Effector memory CD8-positive, alpha-beta T cell (primary cell): ENCODE measurements around the gene TXNDC11.

ENCODE experiments used
- ATAC-seq: fragments of 150-1000 bp; cut with Tn5 transposase; replicated peaks from 2 replicates; pipeline ENCODE4 v1.10.0; 2021; ENCODE audit warnings: mild to moderate bottlenecking, moderate library complexity
- DNase-seq, 3 experiments: peaks; one replicate each; pipeline ENCODE4 v3.0.0; 2021
- H3K27ac Mint-ChIP-seq, 2 donors: one replicate each; pipeline ENCODE4 v1.8.0; 2022; ENCODE audit warnings: mild to moderate bottlenecking in 2 of 2, mixed read lengths in 2 of 2, moderate library complexity in 2 of 2
- H3K27me3 Mint-ChIP-seq, 2 donors: one replicate each; pipeline ENCODE4 v1.8.0; 2022; ENCODE audit warnings: mixed read lengths in 2 of 2
- H3K36me3 Mint-ChIP-seq: one replicate; pipeline ENCODE4 v1.8.0; 2022; ENCODE audit warnings: mild to moderate bottlenecking, moderate library complexity, mixed read lengths; ENCODE audit not compliant: insufficient read depth
- H3K4me1 Mint-ChIP-seq, 2 donors: one replicate each; pipeline ENCODE4 v1.8.0; 2022; ENCODE audit warnings: low read depth in 2 of 2, mixed read lengths in 2 of 2
- H3K4me3 Mint-ChIP-seq, 2 donors: one replicate each; pipeline ENCODE4 v1.8.0; 2022; ENCODE audit warnings: mild to moderate bottlenecking in 2 of 2, mixed read lengths in 2 of 2, moderate library complexity in 2 of 2
- H3K9me3 Mint-ChIP-seq, 2 donors: one replicate each; pipeline ENCODE4 v1.8.0; 2022; ENCODE audit warnings: mixed read lengths in 2 of 2

TXNDC11 gene

GRCh38 chr16:11688520-11688886, 54.2 kb downstream of the TXNDC11 start:
- Mint-ChIP-seq H3K27me3 (no peaks in the 10 kb centered on the region), H3K9me3 (no peaks in the 10 kb centered on the region), H3K27ac (peak overlapping the region in 1 of 2 donors; percentile 46), H3K36me3 (peaks cover 89% of the 10 kb centered on the region), H3K4me1 (peaks cover 5 to 7% of the 10 kb centered on the region in 2 donors), H3K4me3 (no peak overlapping the region)
- no peak for DNase-seq
- no peak for ATAC-seq

GRCh38 chr16:11687601-11688519, 54.8 kb downstream of the TXNDC11 start:
- H3K4me3 Mint-ChIP-seq, result no peak overlapping the region
- H3K27me3 Mint-ChIP-seq, result no peaks in the 10 kb centered on the region
- H3K36me3 Mint-ChIP-seq, result peaks cover 93% of the 10 kb centered on the region
- H3K9me3 Mint-ChIP-seq, result no peaks in the 10 kb centered on the region
- ATAC-seq (no peak), DNase-seq (no peak)
- peaks cover 5 to 7% of the 10 kb centered on the region in 2 donors for H3K4me1 Mint-ChIP-seq
- H3K27ac Mint-ChIP-seq, result peak overlapping the region; percentile 4 to 46

GRCh38 chr16:11686713-11687380, 55.8 kb downstream of the TXNDC11 start:
- Mint-ChIP-seq H3K4me1 (peaks cover 4 to 15% of the 10 kb centered on the region in 2 donors), H3K27me3 (no peaks in the 10 kb centered on the region), H3K27ac (peak overlapping the region in 1 of 2 donors; percentile 4), H3K36me3 (peaks cover 91% of the 10 kb centered on the region), H3K4me3 (no peak overlapping the region), H3K9me3 (no peaks in the 10 kb centered on the region)
- DNase-seq (no peak), ATAC-seq (no peak)

GRCh38 chr16:11685844-11686618, 56.6 kb downstream of the TXNDC11 start:
- no peak for ATAC-seq
- peak overlapping the region in 1 of 2 donors; percentile 19 for H3K27ac Mint-ChIP-seq
- H3K4me3 Mint-ChIP-seq, result no peak overlapping the region
- no peaks in the 10 kb centered on the region for H3K27me3 Mint-ChIP-seq
- H3K4me1 Mint-ChIP-seq, result peaks cover 11 to 23% of the 10 kb centered on the region in 2 donors
- no peak for DNase-seq
- peaks cover 89% of the 10 kb centered on the region for H3K36me3 Mint-ChIP-seq
- H3K9me3 Mint-ChIP-seq, result no peaks in the 10 kb centered on the region

GRCh38 chr16:11684231-11685025, 58.2 kb downstream of the TXNDC11 start:
- DNase-seq (no peak), ATAC-seq (no peak)
- H3K27me3 Mint-ChIP-seq, result no peaks in the 10 kb centered on the region
- no peaks in the 10 kb centered on the region for H3K9me3 Mint-ChIP-seq
- no peak overlapping the region for H3K27ac Mint-ChIP-seq
- H3K4me1 Mint-ChIP-seq, result peaks cover 11 to 20% of the 10 kb centered on the region in 2 donors
- peaks cover 93% of the 10 kb centered on the region for H3K36me3 Mint-ChIP-seq
- H3K4me3 Mint-ChIP-seq, result no peak overlapping the region

GRCh38 chr16:11683145-11683544, 59.5 kb downstream of the TXNDC11 start:
- Mint-ChIP-seq H3K4me3 (no peak overlapping the region), H3K27me3 (no peaks in the 10 kb centered on the region), H3K4me1 (peaks cover 11 to 17% of the 10 kb centered on the region in 2 donors), H3K36me3 (peaks cover 94% of the 10 kb centered on the region), H3K27ac (peak overlapping the region in 1 of 2 donors; percentile 17), H3K9me3 (no peaks in the 10 kb centered on the region)
- no peak for DNase-seq
- no peak for ATAC-seq

GRCh38 chr16:11682655-11683096, 60.0 kb downstream of the TXNDC11 start:
- DNase-seq, result no peak
- Mint-ChIP-seq H3K4me3 (no peak overlapping the region), H3K27me3 (no peaks in the 10 kb centered on the region), H3K27ac (peak overlapping the region in 1 of 2 donors; percentile 82), H3K9me3 (no peaks in the 10 kb centered on the region), H3K4me1 (peaks cover 11 to 17% of the 10 kb centered on the region in 2 donors), H3K36me3 (peaks cover 94% of the 10 kb centered on the region)
- ATAC-seq, result no peak

GRCh38 chr16:11681976-11682654, 60.5 kb downstream of the TXNDC11 start:
- Mint-ChIP-seq H3K4me3 (peak overlapping the region; percentile 6 to 35), H3K4me1 (peaks cover 9 to 17% of the 10 kb centered on the region in 2 donors), H3K36me3 (peaks cover 92% of the 10 kb centered on the region), H3K27ac (peak overlapping the region; percentile 75 to 82), H3K27me3 (no peaks in the 10 kb centered on the region), H3K9me3 (no peaks in the 10 kb centered on the region)
- ATAC-seq, result peak; percentile 32
- no peak for DNase-seq

GRCh38 chr16:11681556-11681955, 61.1 kb downstream of the TXNDC11 start:
- DNase-seq (no peak), ATAC-seq (peak; percentile 37)
- peak overlapping the region; percentile 6 to 35 for H3K4me3 Mint-ChIP-seq

GRCh38 chr16:11679941-11680911, 62.4 kb downstream of the TXNDC11 start:
- H3K9me3 Mint-ChIP-seq, result no peaks in the 10 kb centered on the region
- H3K36me3 Mint-ChIP-seq, result peaks cover 83% of the 10 kb centered on the region
- no peak for DNase-seq
- ATAC-seq, result no peak
- H3K4me3 Mint-ChIP-seq, result no peak overlapping the region
- H3K27me3 Mint-ChIP-seq, result no peaks in the 10 kb centered on the region
- peaks cover 11 to 21% of the 10 kb centered on the region in 2 donors for H3K4me1 Mint-ChIP-seq
- H3K27ac Mint-ChIP-seq, result peak overlapping the region; percentile 61 to 75

More at GRCh38 chr16:11681556-11681955, 61.1 kb downstream of the TXNDC11 start:
- peaks cover 9 to 17% of the 10 kb centered on the region in 2 donors for H3K4me1 Mint-ChIP-seq
- no peaks in the 10 kb centered on the region for H3K9me3 Mint-ChIP-seq
- H3K27me3 Mint-ChIP-seq, result no peaks in the 10 kb centered on the region
- peaks cover 88% of the 10 kb centered on the region for H3K36me3 Mint-ChIP-seq
- H3K27ac Mint-ChIP-seq, result peak overlapping the region; percentile 75 to 82

- DNase-seq, result no peak
- no peak for ATAC-seq
- H3K9me3 Mint-ChIP-seq, result no peaks in the 10 kb centered on the region
- H3K36me3 Mint-ChIP-seq, result peaks cover 81% of the 10 kb centered on the region
- no peak overlapping the region for H3K4me3 Mint-ChIP-seq
- H3K4me1 Mint-ChIP-seq, result peaks cover 13 to 21% of the 10 kb centered on the region in 2 donors
- no peaks in the 10 kb centered on the region for H3K27me3 Mint-ChIP-seq
- peak overlapping the region in 1 of 2 donors; percentile 67 for H3K27ac Mint-ChIP-seq
Measured at GRCh38 chr16:11679250-11679649, 63.4 kb downstream of the TXNDC11 start.
